Measurements from ENCODE around the gene MMS19. TPM values are rescaled to one million over a fixed set of nuclear protein-coding genes. Genes with fewer than 3 reads are reported as not detected.

Gene MMS19
- total and polyA plus RNA-seq, 10 of the 15 experiments (the other 5 are each of a cell fraction or from before 2014, with no cell fraction given), result 40.2 to 112 (median 69.0) TPM

- Histone ChIP-seq H3K79me2 (ENCODE audit: control insufficient read depth, insufficient read depth, low read length) (no peaks in the 10 kb centered on the region), H2AFZ (ENCODE audit: control insufficient read depth, low read depth, low read length) (no peak overlapping the region), H4K20me1 (ENCODE audit: control insufficient read depth, insufficient read depth) (no peaks in the 10 kb centered on the region), H3K4me3 (no peak overlapping the region), H3K4me1 (ENCODE audit: control insufficient read depth, insufficient read depth, low read length) (peaks cover 3% of the 10 kb centered on the region; the same call in 1 of the 2 replicates), H3K9me3 (replicated peaks; ENCODE audit: control insufficient read depth, insufficient read depth, low read length) (no peaks in the 10 kb centered on the region), H3K27me3 (replicated peaks in 1 of 2; ENCODE audit: control insufficient read depth in 2 of 2, insufficient read depth in 2 of 2, low read length in 1 of 2) (peaks cover 0 to 3% of the 10 kb centered on the region in 2 experiments; a peak in 2 of 4 replicates), H3K36me3 (ENCODE audit: control insufficient read depth in 2 of 2, insufficient read depth in 2 of 2, low read length in 1 of 2) (no peaks in the 10 kb centered on the region), H3K9ac (ENCODE audit: control insufficient read depth, insufficient read depth, low read length) (no peak overlapping the region), H3K4me2 (ENCODE audit: control insufficient read depth, insufficient read depth) (no peak overlapping the region), H3K27ac (ENCODE audit: control insufficient read depth, insufficient read depth) (no peak overlapping the region)
- TF ChIP-seq MTA3 (IDR thresholded peaks at IDR 0.05; ENCODE audit: borderline replicate concordance, low read length), result no peak
- TF ChIP-seq JUNB (IDR thresholded peaks at IDR 0.05), result no peak
- no peak for TF ChIP-seq ATF3 (IDR thresholded peaks at IDR 0.05; ENCODE audit: borderline replicate concordance, extremely low read depth, low read depth, low read length)
- TF ChIP-seq PML (IDR thresholded peaks at IDR 0.05; ENCODE audit: low read length), result no peak
- no peak for TF ChIP-seq PRDM15 (CRISPR knock-in tag; IDR thresholded peaks at IDR 0.05)
- TF ChIP-seq ZNF274 (IDR thresholded peaks at IDR 0.05; ENCODE audit: insufficient read depth, insufficient read length), result no peak
- TF ChIP-seq BRCA1 (IDR thresholded peaks at IDR 0.05; ENCODE audit: low read depth, low read length), result no peak
- TF ChIP-seq FOXK2 (IDR thresholded peaks at IDR 0.05), result no peak
- TF ChIP-seq BCL3 (IDR thresholded peaks at IDR 0.05; ENCODE audit: borderline replicate concordance, insufficient read depth, low read depth, low read length, poor library complexity, severe bottlenecking), result no peak
- no peak for TF ChIP-seq ATF7 (IDR thresholded peaks at IDR 0.05; ENCODE audit: low read depth)
- no peak for TF ChIP-seq HDGF (IDR thresholded peaks at IDR 0.05)
- no peak for TF ChIP-seq ESRRA (IDR thresholded peaks at IDR 0.05; ENCODE audit: low read length)
- POLR2A ChIA-PET, result no interaction called here
- FAIRE-seq (no peak), ATAC-seq (no peak), DNase-seq (ENCODE audit: low read depth, low spot score) (no peak)
- RAD21 ChIA-PET (ENCODE audit: unreplicated experiment), result no interaction called here
- 0% methylated on average over 1 of the region's 1 CpG for WGBS (ENCODE audit: insufficient coverage, insufficient replicate concordance, low lambda C conversion rate, missing lambda C conversion rate)
- SMC1A ChIA-PET (ENCODE audit: uncharacterized antibody, unreplicated experiment), result no interaction called here
- CTCF ChIA-PET, result interaction anchor here (0.6 kb wide), 1 partner anchor 25 kb away, joined by 3 read pairs; no protein-coding TSS in a partner anchor
- BruUV-seq (replicated peaks), result no TSS peak
- in situ Hi-C loops (cut with MboI), result no loop called here
- intact Hi-C loops (cut with micrococcal nuclease; ENCODE audit: unreplicated experiment), result no loop called here
Observed at GRCh38 chr10:97508342-97508741, 10.1 kb upstream of the MMS19 start.
